Fibroblast of upper back skin (primary cell): ENCODE measurements around the gene HOXA6.

ENCODE experiments used
- DNase-seq: peaks from one replicate; pipeline ENCODE4 v3.0.0-alpha.2; 2013

The HOXA6 gene

GRCh38 chr7:27160546-27161213, 13.1 kb upstream of the HOXA6 start:
- peak; percentile 77 for DNase-seq

- DNase-seq: no peak
Observed at GRCh38 chr7:27160145-27160545, 12.6 kb upstream of the HOXA6 start.

GRCh38 chr7:27159266-27160144, 11.9 kb upstream of the HOXA6 start:
- DNase-seq: no peak

- DNase-seq: no peak
Observed at GRCh38 chr7:27158436-27159265, 11.1 kb upstream of the HOXA6 start.

GRCh38 chr7:27157702-27158431, 10.3 kb upstream of the HOXA6 start:
- no peak for DNase-seq

- no peak for DNase-seq
Observed at GRCh38 chr7:27156916-27157701, 9.5 kb upstream of the HOXA6 start.

GRCh38 chr7:27156508-27156898, 8.9 kb upstream of the HOXA6 start, which contains the start of gene HOXA7:
Gene HOXA7, minus strand, starts transcription at chr7:27156675. Its CDS starts 130 bp downstream, at chr7:27156545.
- peak; percentile 58 for DNase-seq

- no peak for DNase-seq
Observed at GRCh38 chr7:27155816-27156507, 8.4 kb upstream of the HOXA6 start.

- DNase-seq: no peak
Observed at GRCh38 chr7:27154901-27155815, 7.6 kb upstream of the HOXA6 start.

GRCh38 chr7:27154369-27154768, 6.8 kb upstream of the HOXA6 start:
- DNase-seq: no peak

- no peak for DNase-seq
Observed at GRCh38 chr7:27153526-27153925, 6.0 kb upstream of the HOXA6 start.

GRCh38 chr7:27152816-27153442, 5.4 kb upstream of the HOXA6 start:
- no peak for DNase-seq

- peak; percentile 53 for DNase-seq
Observed at GRCh38 chr7:27151931-27152815, 4.6 kb upstream of the HOXA6 start, which contains the start of gene HOXA3. Gene HOXA3, minus strand, starts transcription at chr7:27152583. Its CDS starts 41,943 bp downstream, at chr7:27110640.

GRCh38 chr7:27151341-27151930, 3.9 kb upstream of the HOXA6 start:
- no peak for DNase-seq

GRCh38 chr7:27150568-27151340, 3.2 kb upstream of the HOXA6 start:
- DNase-seq: peak; percentile 70

GRCh38 chr7:27149842-27150567, 2.4 kb upstream of the HOXA6 start:
- no peak for DNase-seq
